A549 (cell line): Measurements from ENCODE around the gene EML5. TPM values are rescaled to one million over a fixed set of nuclear protein-coding genes. Genes with fewer than 3 reads are reported as not detected.
"Not testable (repeated sequence)": the region's sequence is repeated elsewhere in the genome, so short reads cannot be mapped to it uniquely, and the experiment has no call there.

Source experiments
- ATAC-seq, 2 experiments: fragments of 200-7000 bp in 1 of 2; fragments of >200 bp in 1 of 2; cut with Nextera tagmentation in 1 of 2; cut with Tn5 transposase in 1 of 2; 3 replicates each; pipeline versions ENCODE4 v1.8.0 to v1.9.1; 2018 to 2020; ENCODE audit warnings: mild to moderate bottlenecking in 1 of 2, moderate library complexity in 1 of 2
- CTCF ChIA-PET: fragments of 300-600 bp; sonication (Branson Sonifier 250); formaldehyde crosslinking; extraction: SDS; loops from one replicate; lab custom pipeline; 2021; ENCODE audit warnings: antibody characterized with exemption, inconsistent platforms; lab: Yijun Ruan, JAX
- POLR2A ChIA-PET: fragments of 350-600 bp; formaldehyde crosslinking; extraction: SDS; loops from one replicate; lab custom pipeline; 2021; ENCODE audit warnings: antibody characterized with exemption, inconsistent platforms; lab: Yijun Ruan, JAX
- DNase-seq, 2 experiments: peaks; one replicate each; pipeline versions ENCODE4 v3.0.0 to v3.0.0-alpha.2; 2011 to 2016; ENCODE audit warnings: low read depth in 1 of 2, low spot score in 1 of 2
- FAIRE-seq: peaks from 2 replicates; lab custom pipeline; 2011; peaks lifted over from hg19 to GRCh38; lab: Jason Lieb, UNC
- H3K27ac ChIP-seq, 2 experiments: fragments of >200 bp; sonication (Bioruptor Twin); formaldehyde crosslinking; 3 replicates each; pipeline ENCODE4 v1.5.1; 2016 to 2017
- H3K4me1 ChIP-seq: fragments of >200 bp; sonication (Bioruptor Twin); formaldehyde crosslinking; 3 replicates; pipeline ENCODE4 v1.6.1; 2016
- H3K4me2 ChIP-seq: fragments of >200 bp; sonication (Bioruptor Twin); formaldehyde crosslinking; 3 replicates; pipeline ENCODE4 v1.6.1; 2016
- H3K4me3 ChIP-seq: fragments of >200 bp; sonication (Bioruptor Twin); formaldehyde crosslinking; 3 replicates; pipeline ENCODE4 v1.5.1; 2016
- H3K9me3 ChIP-seq: fragments of >200 bp; sonication (Bioruptor Twin); formaldehyde crosslinking; 3 replicates; pipeline ENCODE4 v1.6.1; 2016
- CEBPB ChIP-seq, 2 experiments: fragments of >200 bp in 1 of 2; sonication (Bioruptor Twin) in 1 of 2; formaldehyde crosslinking in 1 of 2; IDR thresholded peaks; 2 replicates each; pipeline ENCODE4 v1.6.1; 2012 to 2016
- CHD2 ChIP-seq: fragments of 150-350 bp; IDR thresholded peaks from 2 replicates; pipeline ENCODE4 v1.6.1; 2014; ENCODE audit warnings: low read length; ENCODE audit not compliant: partially characterized antibody
- ESRRA ChIP-seq: fragments of 150-350 bp; IDR thresholded peaks from 2 replicates; pipeline ENCODE4 v1.6.1; 2014; ENCODE audit warnings: mild to moderate bottlenecking, low read length, borderline replicate concordance
- FOXS1 ChIP-seq: fragments of 250-450 bp; sonication (Bioruptor Pico); IDR thresholded peaks from 2 replicates; pipeline ENCODE4 v1.5.0; 2020; ENCODE audit warnings: mild to moderate bottlenecking, moderate library complexity
- HDAC2 ChIP-seq: fragments of 200-600 bp; sonication (generic); IDR thresholded peaks from 2 replicates; pipeline ENCODE4 v1.6.1; 2016
- HOXB13 ChIP-seq: fragments of 250-450 bp; sonication (Bioruptor Pico); IDR thresholded peaks from 2 replicates; pipeline ENCODE4 v1.5.0; 2020; ENCODE audit warnings: low read depth, mild to moderate bottlenecking, moderate library complexity
- KDM5A ChIP-seq: fragments of 200-600 bp; sonication (generic); IDR thresholded peaks from 2 replicates; pipeline ENCODE4 v1.6.1; 2016; ENCODE audit warnings: antibody characterized with exemption, mild to moderate bottlenecking
- MAFK ChIP-seq: fragments of 450-650 bp; IDR thresholded peaks from 2 replicates; pipeline ENCODE4 v1.6.1; 2014; ENCODE audit not compliant: partially characterized antibody
- NR3C1 ChIP-seq: fragments of >200 bp; sonication (Bioruptor Twin); formaldehyde crosslinking; IDR thresholded peaks from 3 replicates; pipeline ENCODE4 v1.6.1; 2017
- PHF8 ChIP-seq: fragments of 200-600 bp; sonication (generic); IDR thresholded peaks from 2 replicates; pipeline ENCODE4 v1.6.1; 2016; ENCODE audit warnings: low read depth, mild to moderate bottlenecking, antibody characterized with exemption, moderate library complexity, borderline replicate concordance
- RFX5 ChIP-seq: fragments of 450-650 bp; IDR thresholded peaks from 2 replicates; pipeline ENCODE4 v1.7.1; 2014; ENCODE audit warnings: antibody characterized with exemption, mild to moderate bottlenecking, moderate library complexity
- TFCP2L1 ChIP-seq: fragments of 250-450 bp; sonication (Bioruptor Pico); IDR thresholded peaks from 2 replicates; pipeline ENCODE4 v1.5.0; 2021; ENCODE audit warnings: mild to moderate bottlenecking
- TP53 ChIP-seq: fragments of 250-450 bp; sonication (Bioruptor Pico); IDR thresholded peaks from 2 replicates; pipeline ENCODE4 v1.5.0; 2021; ENCODE audit warnings: mild to moderate bottlenecking, moderate library complexity
- ZFP36 ChIP-seq: fragments of 450-650 bp; IDR thresholded peaks from 2 replicates; pipeline ENCODE4 v1.6.1; 2014; ENCODE audit warnings: borderline replicate concordance; ENCODE audit not compliant: partially characterized antibody
- WGBS: methylation state at CpG from one replicate; pipeline ENCODE4 v1.1.6; 2017; ENCODE audit errors: missing lambda C conversion rate; 5-methylcytosine and 5-hydroxymethylcytosine counted together
- polyA plus RNA-seq, 4 experiments: library from polyadenylated mRNA; depleted of rRNA in 3 of 4; stranded (reverse); fragments of >200 nt; fragmentation: RNase III in 1 of 4; extraction: RNeasy Plus Mini Kit Qiagen cat#74134 plus additional on column Dnase treatment in 1 of 4; gene quantifications; 2 replicates in 3 of 4; 3 replicates in 1 of 4; pipeline ENCODE4 v1.2.3, GENCODE V29; 2011 to 2017
- TF ChIP-seq, protein P1 (sequence below): fragments of 200-600 bp; sonication (generic); IDR thresholded peaks from 2 replicates; pipeline ENCODE4 v1.6.1; 2016; ENCODE audit warnings: antibody characterized with exemption, mild to moderate bottlenecking, moderate library complexity
- TF ChIP-seq, protein P2 (sequence below): fragments of 250-450 bp; sonication (Bioruptor Pico); IDR thresholded peaks from 2 replicates; pipeline ENCODE4 v1.5.0; 2020; ENCODE audit warnings: low read depth, mild to moderate bottlenecking, moderate library complexity
- TF ChIP-seq, protein P3 (sequence below): fragments of 450-650 bp; IDR thresholded peaks from 2 replicates; pipeline ENCODE4 v1.6.1; 2014; ENCODE audit warnings: antibody characterized with exemption
- TF ChIP-seq, protein P4 (sequence below): IDR thresholded peaks from 2 replicates; pipeline ENCODE4 v1.6.1; 2012
- TF ChIP-seq, protein P5 (sequence below): fragments of 150-350 bp; IDR thresholded peaks from 2 replicates; pipeline ENCODE4 v1.6.1; 2014; ENCODE audit warnings: low read depth, mild to moderate bottlenecking, low read length
- TF ChIP-seq, protein P6 (sequence below): fragments of >200 bp; sonication (Bioruptor Twin); formaldehyde crosslinking; IDR thresholded peaks from 3 replicates; pipeline ENCODE4 v1.6.1; 2016

EML5 gene
- polyA plus RNA-seq, 2 of the 4 experiments (the other 2 are of a cell fraction), result 0.44 to 0.62 TPM

DNA sequence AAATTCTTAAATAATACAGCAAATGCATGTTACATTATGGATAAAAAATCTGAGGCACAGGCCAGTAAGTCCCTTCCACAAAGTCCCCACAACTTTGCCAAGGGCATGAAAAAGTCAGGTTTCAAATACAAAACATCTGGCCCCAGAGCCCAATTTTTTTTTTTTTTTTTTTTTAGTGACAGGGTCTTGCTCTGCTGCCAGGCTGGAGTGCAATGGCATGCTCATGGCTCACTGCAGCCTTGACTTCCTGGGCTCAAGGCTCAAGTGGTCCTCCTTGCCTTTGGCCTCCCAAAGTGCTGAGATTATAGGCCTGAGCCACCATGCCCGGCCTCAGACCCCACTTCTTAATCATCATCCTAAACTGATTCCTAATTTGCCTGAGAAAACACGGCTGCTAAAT, 28.6 kb upstream of the EML5 start:
- WGBS, result 70% methylated on average over 2 of the region's 2 CpGs
- no peak overlapping the region for H3K4me2 ChIP-seq
- no peaks in the 10 kb centered on the region for H3K9me3 ChIP-seq
- CTCF ChIA-PET, result no interaction called here
- FAIRE-seq (no peak), DNase-seq (no peak), ATAC-seq (no peak)
- peaks cover 11% of the 10 kb centered on the region for H3K4me1 ChIP-seq
- no peak for TF ChIP-seq KDM5A
- H3K27ac ChIP-seq, result no peak overlapping the region
- POLR2A ChIA-PET, result no interaction called here
- no peak overlapping the region for H3K4me3 ChIP-seq

DNA sequence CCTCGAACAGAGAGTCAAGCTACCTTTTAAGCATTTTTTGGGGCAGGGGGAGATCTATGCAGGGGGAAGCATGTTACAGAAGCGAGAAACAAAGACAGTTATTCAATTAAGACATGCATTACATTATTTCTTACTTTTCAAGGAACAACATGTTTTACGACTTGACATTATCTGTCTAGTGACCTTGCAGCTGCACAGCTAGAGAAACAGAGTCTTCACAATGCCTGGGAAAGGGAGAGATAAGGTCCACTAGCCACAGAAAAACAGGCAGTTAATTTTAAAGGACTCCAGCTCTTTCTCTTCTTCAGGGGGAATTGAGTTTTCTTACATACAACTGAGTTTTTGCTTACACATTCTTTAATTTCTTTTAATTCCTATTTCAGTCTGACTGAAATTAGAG, 26.9 kb upstream of the EML5 start:
- FAIRE-seq, H3K4me2 ChIP-seq, H3K4me1 ChIP-seq, H3K27ac ChIP-seq, H3K9me3 ChIP-seq, DNase-seq, H3K4me3 ChIP-seq, POLR2A ChIA-PET, ATAC-seq: not testable (repeated sequence)
- CTCF ChIA-PET, result interaction anchor here (1.0 kb wide), 1 partner anchor 10 kb away, joined by 4 read pairs; no protein-coding TSS in a partner anchor
- 21% methylated on average over 3 of the region's 3 CpGs for WGBS

DNA sequence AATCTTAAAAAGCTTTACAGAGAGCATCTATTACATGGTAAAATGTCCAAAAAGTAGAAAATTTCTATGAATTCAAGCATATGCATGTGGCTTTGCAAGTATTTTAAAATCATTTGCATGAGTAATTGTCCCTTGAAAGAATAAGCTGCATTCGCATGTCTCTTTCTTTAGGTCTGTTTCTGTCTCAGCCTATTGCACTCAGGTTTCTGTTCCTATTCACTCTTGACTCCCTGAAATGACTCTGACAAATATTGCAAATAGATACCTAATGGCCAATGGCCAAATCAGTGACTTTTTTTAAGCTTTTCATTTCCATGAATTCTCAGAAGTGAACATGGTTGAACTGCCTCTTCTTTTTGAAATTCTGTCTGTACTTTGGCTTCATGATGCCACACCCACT, 25.3 kb upstream of the EML5 start:
- TF ChIP-seq TP53 (no peak), MAFK (no peak), RFX5 (no peak), PHF8 (no peak), FOXS1 (CRISPR knock-in tag) (no peak), ESRRA (no peak)
- TF ChIP-seq, protein P1, sequence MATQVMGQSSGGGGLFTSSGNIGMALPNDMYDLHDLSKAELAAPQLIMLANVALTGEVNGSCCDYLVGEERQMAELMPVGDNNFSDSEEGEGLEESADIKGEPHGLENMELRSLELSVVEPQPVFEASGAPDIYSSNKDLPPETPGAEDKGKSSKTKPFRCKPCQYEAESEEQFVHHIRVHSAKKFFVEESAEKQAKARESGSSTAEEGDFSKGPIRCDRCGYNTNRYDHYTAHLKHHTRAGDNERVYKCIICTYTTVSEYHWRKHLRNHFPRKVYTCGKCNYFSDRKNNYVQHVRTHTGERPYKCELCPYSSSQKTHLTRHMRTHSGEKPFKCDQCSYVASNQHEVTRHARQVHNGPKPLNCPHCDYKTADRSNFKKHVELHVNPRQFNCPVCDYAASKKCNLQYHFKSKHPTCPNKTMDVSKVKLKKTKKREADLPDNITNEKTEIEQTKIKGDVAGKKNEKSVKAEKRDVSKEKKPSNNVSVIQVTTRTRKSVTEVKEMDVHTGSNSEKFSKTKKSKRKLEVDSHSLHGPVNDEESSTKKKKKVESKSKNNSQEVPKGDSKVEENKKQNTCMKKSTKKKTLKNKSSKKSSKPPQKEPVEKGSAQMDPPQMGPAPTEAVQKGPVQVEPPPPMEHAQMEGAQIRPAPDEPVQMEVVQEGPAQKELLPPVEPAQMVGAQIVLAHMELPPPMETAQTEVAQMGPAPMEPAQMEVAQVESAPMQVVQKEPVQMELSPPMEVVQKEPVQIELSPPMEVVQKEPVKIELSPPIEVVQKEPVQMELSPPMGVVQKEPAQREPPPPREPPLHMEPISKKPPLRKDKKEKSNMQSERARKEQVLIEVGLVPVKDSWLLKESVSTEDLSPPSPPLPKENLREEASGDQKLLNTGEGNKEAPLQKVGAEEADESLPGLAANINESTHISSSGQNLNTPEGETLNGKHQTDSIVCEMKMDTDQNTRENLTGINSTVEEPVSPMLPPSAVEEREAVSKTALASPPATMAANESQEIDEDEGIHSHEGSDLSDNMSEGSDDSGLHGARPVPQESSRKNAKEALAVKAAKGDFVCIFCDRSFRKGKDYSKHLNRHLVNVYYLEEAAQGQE, result no peak
- TF ChIP-seq, protein P2, sequence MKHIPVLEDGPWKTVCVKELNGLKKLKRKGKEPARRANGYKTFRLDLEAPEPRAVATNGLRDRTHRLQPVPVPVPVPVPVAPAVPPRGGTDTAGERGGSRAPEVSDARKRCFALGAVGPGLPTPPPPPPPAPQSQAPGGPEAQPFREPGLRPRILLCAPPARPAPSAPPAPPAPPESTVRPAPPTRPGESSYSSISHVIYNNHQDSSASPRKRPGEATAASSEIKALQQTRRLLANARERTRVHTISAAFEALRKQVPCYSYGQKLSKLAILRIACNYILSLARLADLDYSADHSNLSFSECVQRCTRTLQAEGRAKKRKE (CRISPR knock-in tag), result no peak
- no peaks in the 10 kb centered on the region for H3K9me3 ChIP-seq
- no peak overlapping the region for H3K4me3 ChIP-seq
- no peak for ATAC-seq
- H3K4me2 ChIP-seq, result no peak overlapping the region
- POLR2A ChIA-PET, result no interaction called here
- no peaks in the 10 kb centered on the region; the same call in 2 of the 3 replicates for H3K4me1 ChIP-seq
- DNase-seq, result no peak
- H3K27ac ChIP-seq, result no peak overlapping the region
- WGBS, result 53% methylated on average over 1 of the region's 1 CpG
- no peak for FAIRE-seq
- CTCF ChIA-PET, result interaction anchor here (1.7 kb wide), 1 partner anchor 15 kb away, joined by 4 read pairs; no protein-coding TSS in a partner anchor

DNA sequence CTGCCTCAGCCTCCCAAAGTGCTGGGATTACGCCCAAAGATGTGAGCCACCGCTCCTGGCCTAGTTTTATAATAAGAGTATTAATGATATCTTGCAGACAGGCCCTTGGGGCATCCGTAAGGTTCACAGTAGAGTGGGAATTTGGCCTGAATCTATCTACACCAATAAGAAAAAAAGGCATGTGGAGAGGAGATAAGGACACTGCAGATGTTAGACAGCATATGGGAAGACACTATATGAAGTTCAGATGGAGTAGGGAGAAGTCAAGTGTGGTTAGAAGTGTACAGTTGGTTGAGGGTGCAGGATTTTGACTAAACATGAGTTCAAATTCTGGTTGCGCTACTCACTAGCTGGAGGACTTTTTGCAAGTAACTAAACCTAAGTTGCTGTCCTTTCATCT, 23.2 kb upstream of the EML5 start:
- ChIA-PET POLR2A (interaction anchor here (1.1 kb wide), 1 partner anchor 8 kb away, joined by 3 read pairs; the partner anchor contains the start of gene TTC8), CTCF (interaction anchor here (0.7 kb wide), 1 partner anchor 196 kb away, joined by 3 read pairs; no protein-coding TSS in a partner anchor)
- H3K4me1 ChIP-seq, result no peaks in the 10 kb centered on the region
- H3K9me3 ChIP-seq, result no peaks in the 10 kb centered on the region
- WGBS, result 71% methylated on average over 4 of the region's 4 CpGs
- H3K27ac ChIP-seq, result no peak overlapping the region
- no peak overlapping the region for H3K4me3 ChIP-seq
- DNase-seq (no peak), FAIRE-seq (no peak), ATAC-seq (no peak)
- no peak overlapping the region for H3K4me2 ChIP-seq
- TF ChIP-seq TFCP2L1 (CRISPR knock-in tag), result no peak
- no peak for TF ChIP-seq ZFP36
- no peak for TF ChIP-seq NR3C1
- TF ChIP-seq, protein P3, sequence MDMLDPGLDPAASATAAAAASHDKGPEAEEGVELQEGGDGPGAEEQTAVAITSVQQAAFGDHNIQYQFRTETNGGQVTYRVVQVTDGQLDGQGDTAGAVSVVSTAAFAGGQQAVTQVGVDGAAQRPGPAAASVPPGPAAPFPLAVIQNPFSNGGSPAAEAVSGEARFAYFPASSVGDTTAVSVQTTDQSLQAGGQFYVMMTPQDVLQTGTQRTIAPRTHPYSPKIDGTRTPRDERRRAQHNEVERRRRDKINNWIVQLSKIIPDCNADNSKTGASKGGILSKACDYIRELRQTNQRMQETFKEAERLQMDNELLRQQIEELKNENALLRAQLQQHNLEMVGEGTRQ, result no peak
- TF ChIP-seq, protein P2 (CRISPR knock-in tag), result no peak
- TF ChIP-seq MAFK, result no peak
- TF ChIP-seq HDAC2, result no peak
- TF ChIP-seq, protein P4, sequence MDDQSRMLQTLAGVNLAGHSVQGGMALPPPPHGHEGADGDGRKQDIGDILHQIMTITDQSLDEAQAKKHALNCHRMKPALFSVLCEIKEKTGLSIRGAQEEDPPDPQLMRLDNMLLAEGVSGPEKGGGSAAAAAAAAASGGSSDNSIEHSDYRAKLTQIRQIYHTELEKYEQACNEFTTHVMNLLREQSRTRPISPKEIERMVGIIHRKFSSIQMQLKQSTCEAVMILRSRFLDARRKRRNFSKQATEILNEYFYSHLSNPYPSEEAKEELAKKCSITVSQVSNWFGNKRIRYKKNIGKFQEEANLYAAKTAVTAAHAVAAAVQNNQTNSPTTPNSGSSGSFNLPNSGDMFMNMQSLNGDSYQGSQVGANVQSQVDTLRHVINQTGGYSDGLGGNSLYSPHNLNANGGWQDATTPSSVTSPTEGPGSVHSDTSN, result no peak
- TF ChIP-seq CEBPB (IDR thresholded peaks at IDR 0.05), result no peak
- no peak for TF ChIP-seq HOXB13 (CRISPR knock-in tag)
- no peak for TF ChIP-seq CHD2
- TF ChIP-seq KDM5A, result no peak
- TF ChIP-seq, protein P5, sequence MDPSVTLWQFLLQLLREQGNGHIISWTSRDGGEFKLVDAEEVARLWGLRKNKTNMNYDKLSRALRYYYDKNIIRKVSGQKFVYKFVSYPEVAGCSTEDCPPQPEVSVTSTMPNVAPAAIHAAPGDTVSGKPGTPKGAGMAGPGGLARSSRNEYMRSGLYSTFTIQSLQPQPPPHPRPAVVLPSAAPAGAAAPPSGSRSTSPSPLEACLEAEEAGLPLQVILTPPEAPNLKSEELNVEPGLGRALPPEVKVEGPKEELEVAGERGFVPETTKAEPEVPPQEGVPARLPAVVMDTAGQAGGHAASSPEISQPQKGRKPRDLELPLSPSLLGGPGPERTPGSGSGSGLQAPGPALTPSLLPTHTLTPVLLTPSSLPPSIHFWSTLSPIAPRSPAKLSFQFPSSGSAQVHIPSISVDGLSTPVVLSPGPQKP, result no peak
- TF ChIP-seq, protein P6, sequence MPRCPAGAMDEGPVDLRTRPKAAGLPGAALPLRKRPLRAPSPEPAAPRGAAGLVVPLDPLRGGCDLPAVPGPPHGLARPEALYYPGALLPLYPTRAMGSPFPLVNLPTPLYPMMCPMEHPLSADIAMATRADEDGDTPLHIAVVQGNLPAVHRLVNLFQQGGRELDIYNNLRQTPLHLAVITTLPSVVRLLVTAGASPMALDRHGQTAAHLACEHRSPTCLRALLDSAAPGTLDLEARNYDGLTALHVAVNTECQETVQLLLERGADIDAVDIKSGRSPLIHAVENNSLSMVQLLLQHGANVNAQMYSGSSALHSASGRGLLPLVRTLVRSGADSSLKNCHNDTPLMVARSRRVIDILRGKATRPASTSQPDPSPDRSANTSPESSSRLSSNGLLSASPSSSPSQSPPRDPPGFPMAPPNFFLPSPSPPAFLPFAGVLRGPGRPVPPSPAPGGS, result no peak
